Loucy (cell line): ENCODE data around the gene SCO2.

Experiments
- EZH2phosphoT487 ChIP-seq: fragments of 200-600 bp; IDR thresholded peaks from 2 replicates; pipeline ENCODE4 v1.6.1; 2018; ENCODE audit warnings: antibody characterized with exemption, mild to moderate bottlenecking, moderate library complexity, borderline replicate concordance
- TF ChIP-seq, protein P1 (sequence below): fragments of 200-600 bp; sonication (generic); conservative IDR thresholded peaks from 2 replicates; pipeline ENCODE4 v1.5.1; 2014; ENCODE audit warnings: mild to moderate bottlenecking, antibody characterized with exemption, low read length

DNA sequence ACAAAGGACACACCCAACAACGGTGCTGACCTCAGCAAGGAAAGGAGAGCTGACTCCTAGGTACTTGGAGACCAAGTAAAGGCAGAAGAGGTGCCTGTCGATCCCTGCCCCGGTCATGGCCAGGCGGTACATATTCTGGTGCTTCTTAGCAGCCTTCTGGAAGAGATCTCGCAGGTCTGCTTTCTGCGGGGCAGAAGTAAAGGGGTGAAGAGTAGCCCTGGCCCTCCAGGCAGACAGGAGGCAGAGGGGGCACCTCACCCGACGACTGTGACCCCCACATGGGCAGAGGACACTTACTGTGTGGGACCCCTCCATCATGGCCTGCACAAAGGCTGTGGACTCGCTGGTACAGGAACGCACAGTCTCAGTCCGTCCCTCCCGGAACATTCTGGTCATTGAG lies 45.5 kb upstream of the SCO2 start:
- TF ChIP-seq, protein P1, sequence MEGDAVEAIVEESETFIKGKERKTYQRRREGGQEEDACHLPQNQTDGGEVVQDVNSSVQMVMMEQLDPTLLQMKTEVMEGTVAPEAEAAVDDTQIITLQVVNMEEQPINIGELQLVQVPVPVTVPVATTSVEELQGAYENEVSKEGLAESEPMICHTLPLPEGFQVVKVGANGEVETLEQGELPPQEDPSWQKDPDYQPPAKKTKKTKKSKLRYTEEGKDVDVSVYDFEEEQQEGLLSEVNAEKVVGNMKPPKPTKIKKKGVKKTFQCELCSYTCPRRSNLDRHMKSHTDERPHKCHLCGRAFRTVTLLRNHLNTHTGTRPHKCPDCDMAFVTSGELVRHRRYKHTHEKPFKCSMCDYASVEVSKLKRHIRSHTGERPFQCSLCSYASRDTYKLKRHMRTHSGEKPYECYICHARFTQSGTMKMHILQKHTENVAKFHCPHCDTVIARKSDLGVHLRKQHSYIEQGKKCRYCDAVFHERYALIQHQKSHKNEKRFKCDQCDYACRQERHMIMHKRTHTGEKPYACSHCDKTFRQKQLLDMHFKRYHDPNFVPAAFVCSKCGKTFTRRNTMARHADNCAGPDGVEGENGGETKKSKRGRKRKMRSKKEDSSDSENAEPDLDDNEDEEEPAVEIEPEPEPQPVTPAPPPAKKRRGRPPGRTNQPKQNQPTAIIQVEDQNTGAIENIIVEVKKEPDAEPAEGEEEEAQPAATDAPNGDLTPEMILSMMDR: no peak
- TF ChIP-seq EZH2phosphoT487: no peak
